H1 (cell line): ENCODE data around the gene TFF3. TPM values are rescaled to one million over a fixed set of nuclear protein-coding genes. Genes with fewer than 3 reads are reported as not detected.

ENCODE experiments used
- CTCF ChIA-PET: fragments of 300-600 bp; sonication (Branson Sonifier 250); formaldehyde crosslinking; loops from one replicate; lab custom pipeline; 2021; ENCODE audit not compliant: partially characterized antibody; lab: Charles Lee
- POLR2A ChIA-PET: fragments of 300-600 bp; sonication (Branson Sonifier 250); formaldehyde crosslinking; loops from one replicate; lab custom pipeline; 2021; ENCODE audit warnings: inconsistent platforms; ENCODE audit not compliant: partially characterized antibody; lab: Charles Lee
- DNase-seq, 2 experiments: peaks; one replicate each; pipeline versions ENCODE4 v3.0.0 to v3.0.0-alpha.2; 2010 to 2022; ENCODE audit warnings: low spot score in 2 of 2, low read depth in 1 of 2, mixed read lengths in 1 of 2
- FAIRE-seq: peaks from 2 replicates; lab custom pipeline; 2011; peaks lifted over from hg19 to GRCh38; lab: Jason Lieb, UNC
- H2AFZ ChIP-seq: 2 replicates; pipeline ENCODE4 v1.8.1; 2012; ENCODE audit warnings: low read length, inconsistent platforms
- H2AK5ac ChIP-seq: 2 replicates; pipeline ENCODE4 v1.6.1; 2013; ENCODE audit warnings: low read depth, low read length
- H2BK120ac ChIP-seq: replicated peaks from 2 replicates; pipeline ENCODE3; 2013; ENCODE audit warnings: low read depth, low read length, inconsistent platforms
- H2BK12ac ChIP-seq: 2 replicates; pipeline ENCODE4 v1.6.1; 2013; ENCODE audit warnings: low read depth, low read length
- H2BK15ac ChIP-seq: 2 replicates; pipeline ENCODE4 v1.6.1; 2013; ENCODE audit warnings: low read length
- H2BK20ac ChIP-seq: 2 replicates; pipeline ENCODE4 v1.6.1; 2013; ENCODE audit warnings: low read length
- H2BK5ac ChIP-seq: 2 replicates; pipeline ENCODE4 v1.6.1; 2013; ENCODE audit warnings: low read depth, low read length
- H3K14ac ChIP-seq: 2 replicates; pipeline ENCODE4 v1.6.1; 2013; ENCODE audit warnings: inconsistent platforms; ENCODE audit not compliant: insufficient read length
- H3K18ac ChIP-seq: 2 replicates; pipeline ENCODE4 v1.6.1; 2013; ENCODE audit warnings: low read length; ENCODE audit errors: extremely low read depth
- H3K23ac ChIP-seq: 2 replicates; pipeline ENCODE4 v1.6.1; 2013; ENCODE audit warnings: inconsistent platforms; ENCODE audit not compliant: insufficient read length
- H3K23me2 ChIP-seq: 2 replicates; pipeline ENCODE4 v1.6.1; 2013; ENCODE audit warnings: low read depth, low read length
- H3K27ac ChIP-seq: 2 replicates; pipeline ENCODE4 v1.6.1; 2011; ENCODE audit warnings: low read depth, low read length, inconsistent platforms
- H3K27me3 ChIP-seq, 4 experiments: replicated peaks in 1 of 4; 1 replicate in 1 of 4; 2 replicates in 3 of 4; pipeline versions ENCODE4 v1.6.1 to v1.8.1; 2011 to 2013; ENCODE audit warnings: low read length in 3 of 4, mild to moderate bottlenecking in 3 of 4, inconsistent platforms in 2 of 4, mixed read lengths in 2 of 4, moderate library complexity in 1 of 4; ENCODE audit not compliant: control insufficient read depth in 3 of 4, insufficient read depth in 3 of 4; ENCODE audit errors: extremely low read depth in 1 of 4
- H3K36me3 ChIP-seq, 4 experiments: 2 replicates each; pipeline versions ENCODE4 v1.6.1 to v1.8.1; 2011 to 2013; ENCODE audit warnings: mild to moderate bottlenecking in 4 of 4, low read length in 3 of 4, moderate library complexity in 2 of 4, control low read depth in 1 of 4, inconsistent platforms in 1 of 4; ENCODE audit not compliant: insufficient read depth in 4 of 4, control insufficient read depth in 2 of 4
- H3K4ac ChIP-seq: replicated peaks from 2 replicates; pipeline ENCODE3; 2013; ENCODE audit warnings: low read length, low read depth, mixed read lengths, inconsistent platforms; ENCODE audit not compliant: insufficient read length
- H3K4me1 ChIP-seq, 4 experiments: replicated peaks in 1 of 4; 1 replicate in 1 of 4; 2 replicates in 3 of 4; pipeline versions ENCODE4 v1.6.1 to v1.8.1; 2011 to 2013; ENCODE audit warnings: low read length in 3 of 4, inconsistent platforms in 2 of 4, mixed read lengths in 1 of 4; ENCODE audit not compliant: insufficient read depth in 4 of 4, control insufficient read depth in 3 of 4
- H3K4me2 ChIP-seq, 2 experiments: 2 replicates each; pipeline versions ENCODE4 v1.6.1 to v1.8.1; 2011 to 2013; ENCODE audit warnings: low read depth in 2 of 2, low read length in 2 of 2, control low read depth in 1 of 2, inconsistent platforms in 1 of 2, mild to moderate bottlenecking in 1 of 2; ENCODE audit not compliant: insufficient read depth in 1 of 2
- H3K4me3 ChIP-seq, 4 experiments: fragments of 200-600, 300-600 bp in 1 of 4; sonication (generic), shearing (Covaris generic), sonication (Bioruptor Twin) in 1 of 4; 2 replicates each; pipeline versions ENCODE4 v1.5.1 to v1.8.1; 2011 to 2016; ENCODE audit warnings: low read length in 4 of 4, low read depth in 3 of 4, control low read depth in 2 of 4, inconsistent platforms in 2 of 4, mild to moderate bottlenecking in 2 of 4, mixed read lengths in 1 of 4, moderate library complexity in 1 of 4; ENCODE audit not compliant: insufficient read depth in 2 of 4; ENCODE audit errors: extremely low read depth in 1 of 4
- H3K56ac ChIP-seq: replicated peaks from 2 replicates; pipeline ENCODE3; 2013; ENCODE audit warnings: low read depth, mild to moderate bottlenecking, mixed read lengths, low read length, inconsistent platforms; ENCODE audit not compliant: insufficient read length
- H3K79me1 ChIP-seq: 2 replicates; pipeline ENCODE4 v1.6.1; 2013; ENCODE audit warnings: low read depth, low read length, control low read depth
- H3K79me2 ChIP-seq, 2 experiments: 2 replicates each; pipeline versions ENCODE4 v1.6.1 to v1.8.1; 2012 to 2013; ENCODE audit warnings: low read length in 2 of 2, mild to moderate bottlenecking in 2 of 2, inconsistent platforms in 1 of 2; ENCODE audit not compliant: insufficient read depth in 2 of 2, control insufficient read depth in 1 of 2
- H3K9ac ChIP-seq, 4 experiments: replicated peaks in 1 of 4; 1 replicate in 1 of 4; 2 replicates in 3 of 4; pipeline versions ENCODE4 v1.6.1 to v1.8.1; 2011 to 2013; ENCODE audit warnings: low read depth in 3 of 4, low read length in 3 of 4, control low read depth in 2 of 4, mild to moderate bottlenecking in 2 of 4, moderate library complexity in 2 of 4, inconsistent platforms in 1 of 4; ENCODE audit errors: extremely low read depth in 1 of 4
- H3K9me3 ChIP-seq, 2 experiments: 2 replicates each; pipeline versions ENCODE4 v1.6.1 to v1.8.1; 2012 to 2013; ENCODE audit warnings: mild to moderate bottlenecking in 2 of 2, moderate library complexity in 2 of 2, control low read depth in 1 of 2, inconsistent platforms in 1 of 2, low read depth in 1 of 2, low read length in 1 of 2, mixed read lengths in 1 of 2; ENCODE audit not compliant: insufficient read depth in 2 of 2
- H4K20me1 ChIP-seq, 2 experiments: replicated peaks in 1 of 2; 2 replicates each; pipeline versions ENCODE3 to v1.8.1; 2011 to 2013; ENCODE audit warnings: inconsistent platforms in 2 of 2, low read length in 2 of 2, mild to moderate bottlenecking in 1 of 2; ENCODE audit not compliant: insufficient read depth in 2 of 2, control insufficient read depth in 1 of 2
- H4K5ac ChIP-seq: 2 replicates; pipeline ENCODE4 v1.6.1; 2013; ENCODE audit warnings: low read length, low read depth, mixed read lengths, inconsistent platforms; ENCODE audit not compliant: insufficient read length
- H4K8ac ChIP-seq: 2 replicates; pipeline ENCODE4 v1.8.0; 2013; ENCODE audit warnings: mild to moderate bottlenecking, moderate library complexity, low read length, inconsistent platforms; ENCODE audit not compliant: insufficient read depth; ENCODE audit errors: extremely low read depth
- H4K91ac ChIP-seq: replicated peaks from 2 replicates; pipeline ENCODE3; 2013; ENCODE audit warnings: low read length, mixed read lengths, inconsistent platforms; ENCODE audit not compliant: insufficient read length
- ASH2L ChIP-seq: fragments of 200-600, 300-600 bp; sonication (generic); IDR thresholded peaks from one replicate; pipeline ENCODE4 v1.7.1; 2017; ENCODE audit warnings: low read length
- BCL11A ChIP-seq, 2 experiments: IDR thresholded peaks; one replicate each; pipeline ENCODE4 v1.6.1; 2011; ENCODE audit warnings: low read depth in 2 of 2, low read length in 2 of 2, mild to moderate bottlenecking in 2 of 2
- CBX5 ChIP-seq: fragments of 300-800, 300-1000 bp; sonication (generic); IDR thresholded peaks from 2 replicates; pipeline ENCODE4 v1.7.1; 2016; ENCODE audit warnings: antibody characterized with exemption, low read length, low read depth
- CTBP2 ChIP-seq: IDR thresholded peaks from 2 replicates; pipeline ENCODE4 v1.7.0; 2011; ENCODE audit warnings: borderline replicate concordance, mild to moderate bottlenecking, moderate library complexity, mixed read lengths, low read length; ENCODE audit not compliant: insufficient read depth, insufficient read length
- GABPA ChIP-seq: IDR thresholded peaks from 2 replicates; pipeline ENCODE4 v1.6.1; 2011; ENCODE audit warnings: mild to moderate bottlenecking, low read length, moderate library complexity, borderline replicate concordance; ENCODE audit not compliant: insufficient read depth
- MAFK ChIP-seq: IDR thresholded peaks from 2 replicates; pipeline ENCODE4 v1.6.1; 2012; ENCODE audit warnings: low read depth, mild to moderate bottlenecking, improper control_type of control experiment, low read length
- PHF8 ChIP-seq: fragments of 200-600 bp; sonication (generic); conservative IDR thresholded peaks from 2 replicates; pipeline ENCODE4 v1.7.1; 2012; ENCODE audit warnings: low read depth, mild to moderate bottlenecking, inconsistent platforms, low read length, moderate library complexity
- RFX5 ChIP-seq: IDR thresholded peaks from 2 replicates; pipeline ENCODE4 v1.6.1; 2011; ENCODE audit warnings: low read depth, low read length, improper control_type of control experiment, borderline replicate concordance
- SIN3A ChIP-seq, 2 experiments: IDR thresholded peaks in 1 of 2; conservative IDR thresholded peaks in 1 of 2; 2 replicates each; pipeline ENCODE4 v1.6.1; 2011 to 2012; ENCODE audit warnings: low read length in 2 of 2, improper control_type of control experiment in 1 of 2, low read depth in 1 of 2, mild to moderate bottlenecking in 1 of 2
- SIRT6 ChIP-seq: IDR thresholded peaks from one replicate; pipeline ENCODE4 v1.7.1; 2012; ENCODE audit warnings: low read length, inconsistent platforms
- SP1 ChIP-seq: IDR thresholded peaks from 2 replicates; pipeline ENCODE4 v1.6.1; 2011; ENCODE audit warnings: low read depth, low read length
- WGBS, 2 experiments: shearing (Covaris generic) in 1 of 2; methylation state at CpG; one replicate each; pipeline versions ENCODE4 v1.1.6 to v1.1.7; 2013 to 2015; ENCODE audit warnings: low lambda C conversion rate in 2 of 2, mixed read lengths in 2 of 2, inconsistent platforms in 1 of 2, low coverage in 1 of 2, missing lambda C conversion rate in 1 of 2; ENCODE audit not compliant: insufficient replicate concordance in 2 of 2, insufficient coverage in 1 of 2, insufficient read length in 1 of 2; ENCODE audit errors: extremely low coverage in 1 of 2, missing lambda C conversion rate in 1 of 2; 5-methylcytosine and 5-hydroxymethylcytosine counted together
- polyA plus RNA-seq, 7 experiments: library from polyadenylated mRNA; depleted of rRNA in 3 of 7; stranded (reverse) in 5 of 7; unstranded in 2 of 7; fragments of >200 nt in 5 of 7; fragments of 200-250 nt in 2 of 7; gene quantifications; 1 replicate in 5 of 7; 2 replicates in 1 of 7; 4 replicates in 1 of 7; pipeline versions ENCODE4 v1.2.1 to v1.2.3, GENCODE V29; 2011 to 2013; ENCODE audit warnings: missing spikeins in 2 of 7, mixed read lengths in 2 of 7
- total RNA-seq: library from RNA; stranded (reverse); fragmentation: NEBNext Ultra II Directional; extraction: Animal tissue kit (Norgen Biotek cat#: 25700); gene quantifications from 2 replicates; pipeline ENCODE4 v1.2.1, GENCODE V29; 2021
- TF ChIP-seq, protein P1 (sequence below), 3 experiments: IDR thresholded peaks; 1 replicate in 2 of 3; 2 replicates in 1 of 3; pipeline versions ENCODE4 v1.5.1 to v1.6.1; 2011; ENCODE audit warnings: low read length in 3 of 3, mild to moderate bottlenecking in 3 of 3, inconsistent platforms in 2 of 3, low read depth in 1 of 3, moderate library complexity in 1 of 3; ENCODE audit not compliant: insufficient read depth in 1 of 3; ENCODE audit errors: control extremely low read depth in 1 of 3

Gene TFF3
- total and polyA plus RNA-seq, 2 of the 8 experiments (the other 6 are each of a cell fraction or from before 2014, with no cell fraction given): 1.7 to 6.7 TPM

DNA sequence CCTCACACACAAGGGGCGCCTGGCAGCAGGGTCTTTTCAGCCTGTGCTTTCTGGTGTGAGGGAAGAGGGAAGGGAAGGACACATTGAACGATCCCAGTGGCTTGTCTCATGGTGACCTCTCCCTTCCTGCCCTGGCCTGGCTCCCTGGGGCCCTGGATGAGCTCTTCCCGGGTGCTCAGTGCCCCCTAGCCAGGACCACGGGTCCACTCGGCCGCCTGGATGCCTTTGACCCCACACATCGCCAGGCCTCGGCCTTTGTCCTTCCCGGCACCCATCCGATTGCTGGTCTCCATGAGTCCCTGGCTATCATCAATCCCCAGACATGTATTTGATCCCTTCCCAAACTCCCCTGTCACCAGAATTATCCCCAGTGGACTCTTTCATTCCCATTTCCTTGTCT, 6.0 kb upstream of the TFF3 start:
- Histone ChIP-seq H4K91ac (no peak overlapping the region), H2BK20ac (no peak overlapping the region), H3K4me3 (no peak overlapping the region), H3K79me1 (no peaks in the 10 kb centered on the region), H3K9me3 (peaks cover 0 to 4% of the 10 kb centered on the region in 2 experiments; a peak in 1 of 4 replicates), H2BK120ac (no peak overlapping the region), H3K18ac (no peak overlapping the region), H4K20me1 (no peaks in the 10 kb centered on the region), H3K79me2 (no peaks in the 10 kb centered on the region), H2BK15ac (no peak overlapping the region), H3K23me2 (no peaks in the 10 kb centered on the region), H4K5ac (no peak overlapping the region), H3K36me3 (no peaks in the 10 kb centered on the region), H3K14ac (no peak overlapping the region), H3K27ac (no peak overlapping the region), H2AK5ac (no peak overlapping the region), H3K9ac (no peak overlapping the region), H3K23ac (no peak overlapping the region), H3K56ac (no peak overlapping the region), H2AFZ (no peak overlapping the region), H3K4me1 (peaks cover 4 to 13% (median 9%) of the 10 kb centered on the region in 4 experiments), H2BK5ac (no peak overlapping the region), H2BK12ac (no peak overlapping the region), H3K4ac (no peak overlapping the region), H3K27me3 (no peaks in the 10 kb centered on the region), H3K4me2 (no peak overlapping the region), H4K8ac (peak overlapping the region; percentile 9; the same call in 1 of the 2 replicates)
- FAIRE-seq: no peak
- DNase-seq: no peak
- POLR2A ChIA-PET: no interaction called here
- CTCF ChIA-PET: interaction anchor here (6.0 to 14.3 kb wide), 2 partner anchors 11 to 17 kb away, joined by 29 to 137 read pairs; no protein-coding TSS in a partner anchor
- 93% methylated on average over 10 of the region's 10 CpGs; no CpG with 5 or more reads in 1 of the 2 experiments for WGBS, 2 experiments
- TF ChIP-seq, protein P1, sequence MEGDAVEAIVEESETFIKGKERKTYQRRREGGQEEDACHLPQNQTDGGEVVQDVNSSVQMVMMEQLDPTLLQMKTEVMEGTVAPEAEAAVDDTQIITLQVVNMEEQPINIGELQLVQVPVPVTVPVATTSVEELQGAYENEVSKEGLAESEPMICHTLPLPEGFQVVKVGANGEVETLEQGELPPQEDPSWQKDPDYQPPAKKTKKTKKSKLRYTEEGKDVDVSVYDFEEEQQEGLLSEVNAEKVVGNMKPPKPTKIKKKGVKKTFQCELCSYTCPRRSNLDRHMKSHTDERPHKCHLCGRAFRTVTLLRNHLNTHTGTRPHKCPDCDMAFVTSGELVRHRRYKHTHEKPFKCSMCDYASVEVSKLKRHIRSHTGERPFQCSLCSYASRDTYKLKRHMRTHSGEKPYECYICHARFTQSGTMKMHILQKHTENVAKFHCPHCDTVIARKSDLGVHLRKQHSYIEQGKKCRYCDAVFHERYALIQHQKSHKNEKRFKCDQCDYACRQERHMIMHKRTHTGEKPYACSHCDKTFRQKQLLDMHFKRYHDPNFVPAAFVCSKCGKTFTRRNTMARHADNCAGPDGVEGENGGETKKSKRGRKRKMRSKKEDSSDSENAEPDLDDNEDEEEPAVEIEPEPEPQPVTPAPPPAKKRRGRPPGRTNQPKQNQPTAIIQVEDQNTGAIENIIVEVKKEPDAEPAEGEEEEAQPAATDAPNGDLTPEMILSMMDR (IDR thresholded peaks at IDR 0.05; ENCODE audit: control extremely low read depth in 1 of 3, insufficient read depth in 1 of 3, low read depth in 1 of 3, low read length in 3 of 3): no peak
- TF ChIP-seq SIRT6 (no peak), BCL11A (IDR thresholded peaks at IDR 0.05; ENCODE audit: low read depth in 2 of 2, low read length in 2 of 2) (no peak), GABPA (no peak), SIN3A (conservative IDR thresholded peaks at IDR 0.05 in 1 of 2, IDR thresholded peaks at IDR 0.05 in 1 of 2; ENCODE audit: low read depth in 1 of 2, low read length in 2 of 2) (no peak), CTBP2 (no peak), RFX5 (no peak), MAFK (no peak), SP1 (no peak), PHF8 (no peak), CBX5 (no peak), ASH2L (no peak)
